Breast epithelium (tissue), 4 donors: ENCODE data around the gene MAPKAP1. TPM values are rescaled to one million over a fixed set of nuclear protein-coding genes. Genes with fewer than 3 reads are reported as not detected.

Source experiments
- DNase-seq, 2 donors: peaks; one replicate each; pipeline ENCODE4 v3.0.0-alpha.2; 2019; ENCODE audit warnings: low spot score in 2 of 2
- H3K27ac ChIP-seq, 2 donors: fragments of 200-600 bp; sonication (generic) in 1 of 2; one replicate each; pipeline ENCODE4 v1.5.1; 2016 to 2019; ENCODE audit warnings: mild to moderate bottlenecking in 1 of 2
- H3K27me3 ChIP-seq, 2 donors: fragments of 200-600 bp; sonication (generic) in 1 of 2; one replicate each; pipeline versions ENCODE4 v1.5.1 to v1.6.0; 2017 to 2019; ENCODE audit warnings: control low read depth in 1 of 2, mild to moderate bottlenecking in 1 of 2
- H3K36me3 ChIP-seq: fragments of 200-600 bp; one replicate; pipeline ENCODE4 v1.5.1; 2019
- H3K4me1 ChIP-seq, 2 donors: fragments of 200-600 bp; sonication (generic); one replicate each; pipeline ENCODE4 v1.5.1; 2016 to 2019; ENCODE audit warnings: control low read depth in 1 of 2
- H3K4me3 ChIP-seq, 3 donors: fragments of 200-600 bp; sonication (generic); 1 replicate in 2 of 3; 2 replicates in 1 of 3; pipeline ENCODE4 v1.5.1; 2016 to 2019; ENCODE audit warnings: mild to moderate bottlenecking in 3 of 3, moderate library complexity in 2 of 3
- H3K9me3 ChIP-seq, 2 donors: fragments of 200-600 bp; sonication (generic) in 1 of 2; one replicate each; pipeline ENCODE4 v1.5.1; 2016 to 2019; ENCODE audit warnings: control low read depth in 1 of 2
- POLR2A ChIP-seq: fragments of 450-650 bp; IDR thresholded peaks from one replicate; pipeline ENCODE4 v1.6.1; 2016; ENCODE audit warnings: antibody characterized with exemption, mild to moderate bottlenecking, moderate library complexity
- POLR2AphosphoS5 ChIP-seq, 3 donors: sonication (generic); formaldehyde crosslinking; IDR thresholded peaks; one replicate each; pipeline ENCODE4 v1.6.1; 2017; ENCODE audit warnings: antibody characterized with exemption in 3 of 3
- intact Hi-C: fragments of 100-400 bp; cut with DNase I; formaldehyde crosslinking; loops from one replicate; pipeline ENCODE4 v1.15.1; 2023; ENCODE audit warnings: low total_unique reads
- total RNA-seq, 3 donors: library from RNA; depleted of rRNA; stranded (reverse); fragments of >200 nt; gene quantifications; one replicate each; pipeline ENCODE4 v1.1.0, GENCODE V29; 2016
- TF ChIP-seq, protein P1 (sequence below), 3 donors: fragments of 450-650 bp; IDR thresholded peaks; one replicate each; pipeline ENCODE4 v1.5.1; 2016 to 2017; ENCODE audit warnings: antibody characterized with exemption in 3 of 3, mild to moderate bottlenecking in 3 of 3, moderate library complexity in 3 of 3

MAPKAP1 gene
- total RNA-seq, 3 donors from 2014 or later: 61.3 to 81.9 (median 78.6) TPM

DNA sequence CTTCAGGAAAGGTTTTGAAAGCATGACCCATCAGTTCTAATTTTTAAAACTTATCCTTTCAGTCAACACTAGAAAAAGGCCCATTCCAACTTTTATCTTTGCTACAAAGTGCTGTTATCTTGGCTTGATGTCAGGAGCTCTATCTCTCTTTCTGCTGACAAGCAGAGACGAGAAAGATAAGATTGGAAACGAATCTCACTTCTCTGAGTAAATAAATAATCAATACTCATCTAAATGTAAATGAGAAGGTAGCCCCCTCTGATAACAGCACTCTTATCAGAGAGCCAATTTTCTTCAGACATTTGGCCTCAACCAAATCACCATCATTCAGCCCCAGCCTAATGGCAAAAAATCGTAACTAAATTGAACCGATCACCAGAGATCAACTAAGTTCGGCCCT, 191.7 kb downstream of the MAPKAP1 start:
- no peak for TF ChIP-seq POLR2A
- no peak for TF ChIP-seq POLR2AphosphoS5 (IDR thresholded peaks at IDR 0.05)
- TF ChIP-seq, protein P1, sequence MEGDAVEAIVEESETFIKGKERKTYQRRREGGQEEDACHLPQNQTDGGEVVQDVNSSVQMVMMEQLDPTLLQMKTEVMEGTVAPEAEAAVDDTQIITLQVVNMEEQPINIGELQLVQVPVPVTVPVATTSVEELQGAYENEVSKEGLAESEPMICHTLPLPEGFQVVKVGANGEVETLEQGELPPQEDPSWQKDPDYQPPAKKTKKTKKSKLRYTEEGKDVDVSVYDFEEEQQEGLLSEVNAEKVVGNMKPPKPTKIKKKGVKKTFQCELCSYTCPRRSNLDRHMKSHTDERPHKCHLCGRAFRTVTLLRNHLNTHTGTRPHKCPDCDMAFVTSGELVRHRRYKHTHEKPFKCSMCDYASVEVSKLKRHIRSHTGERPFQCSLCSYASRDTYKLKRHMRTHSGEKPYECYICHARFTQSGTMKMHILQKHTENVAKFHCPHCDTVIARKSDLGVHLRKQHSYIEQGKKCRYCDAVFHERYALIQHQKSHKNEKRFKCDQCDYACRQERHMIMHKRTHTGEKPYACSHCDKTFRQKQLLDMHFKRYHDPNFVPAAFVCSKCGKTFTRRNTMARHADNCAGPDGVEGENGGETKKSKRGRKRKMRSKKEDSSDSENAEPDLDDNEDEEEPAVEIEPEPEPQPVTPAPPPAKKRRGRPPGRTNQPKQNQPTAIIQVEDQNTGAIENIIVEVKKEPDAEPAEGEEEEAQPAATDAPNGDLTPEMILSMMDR (IDR thresholded peaks at IDR 0.05): no peak
- Histone ChIP-seq H3K4me1 (peaks cover 0 to 3% of the 10 kb centered on the region in 2 donors), H3K27ac (no peak overlapping the region)

DNA sequence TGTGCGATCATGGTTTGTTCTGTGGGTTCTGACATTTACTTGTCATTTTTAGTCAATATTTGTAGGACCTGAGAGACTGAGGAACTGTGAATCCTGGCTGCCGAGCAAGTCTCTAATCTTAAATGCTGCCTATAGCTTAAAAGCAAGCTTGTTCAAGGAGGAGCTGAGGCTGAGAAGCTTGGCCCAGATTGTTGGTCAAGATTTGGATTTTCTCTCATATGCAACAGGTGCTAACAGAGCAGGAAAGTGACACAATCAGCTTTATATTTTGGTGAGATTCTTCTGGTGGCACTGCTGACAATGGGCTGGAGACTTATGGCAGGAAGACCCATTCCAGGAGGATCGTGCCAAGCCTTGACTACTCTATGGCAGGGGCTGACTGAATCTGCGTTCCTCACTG, 192.5 kb downstream of the MAPKAP1 start:
- intact Hi-C loops: no loop called here
- DNase-seq: no peak
- Histone ChIP-seq H3K36me3 (no peaks in the 10 kb centered on the region), H3K27ac (peak overlapping the region in 1 of 2 donors; percentile 48), H3K4me1 (peaks cover 0 to 3% of the 10 kb centered on the region in 2 donors), H3K27me3 (no peaks in the 10 kb centered on the region), H3K4me3 (no peak overlapping the region), H3K9me3 (no peaks in the 10 kb centered on the region)
- TF ChIP-seq, protein P1 (IDR thresholded peaks at IDR 0.05): no peak
- TF ChIP-seq POLR2AphosphoS5 (IDR thresholded peaks at IDR 0.05): no peak
- no peak for TF ChIP-seq POLR2A

More for the DNA sequence above, 191.7 kb downstream of the MAPKAP1 start:
- no peaks in the 10 kb centered on the region for H3K36me3 ChIP-seq
- no peak overlapping the region for H3K4me3 ChIP-seq
- no peak for DNase-seq
- no peaks in the 10 kb centered on the region for H3K9me3 ChIP-seq
- H3K27me3 ChIP-seq: no peaks in the 10 kb centered on the region
- intact Hi-C loops: no loop called here

DNA sequence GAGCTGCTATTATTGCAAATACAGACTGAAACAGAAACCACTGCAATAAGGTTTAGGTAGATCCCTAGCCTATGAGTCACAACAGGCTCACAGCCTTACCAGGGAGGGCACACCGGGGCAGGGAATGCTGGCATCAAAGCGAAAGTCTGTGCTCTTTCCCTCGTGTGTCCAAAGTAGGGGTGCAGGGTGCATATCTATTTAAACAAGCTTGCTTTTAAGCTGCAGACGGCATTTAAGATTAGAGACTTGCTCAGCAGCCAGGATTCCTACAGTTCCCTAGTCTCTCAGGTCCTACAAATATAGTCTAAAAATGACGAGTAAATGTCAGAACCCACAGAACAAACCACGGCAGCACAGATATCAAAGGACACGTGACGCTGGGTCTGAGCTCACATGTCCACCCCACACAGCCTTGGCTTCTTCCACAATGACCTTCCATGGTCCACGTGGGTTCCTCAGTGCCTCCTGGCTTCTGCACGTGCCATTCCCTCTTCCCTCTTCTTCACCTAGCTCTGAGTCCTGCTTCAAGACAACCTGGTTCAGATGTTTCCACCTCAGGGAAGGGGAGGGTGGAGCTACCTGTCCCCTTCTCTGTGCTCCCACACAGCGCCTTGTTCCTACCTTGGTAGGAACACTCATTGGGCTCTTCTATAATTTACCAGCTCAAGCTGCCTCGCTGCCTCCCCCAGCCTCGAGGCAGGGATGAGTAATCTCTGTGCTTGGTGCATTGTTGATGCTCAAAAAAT, 193.2 kb downstream of the MAPKAP1 start:
- peak overlapping the region; percentile 48 to 56 for H3K27ac ChIP-seq
- intact Hi-C loops: no loop called here
- H3K4me3 ChIP-seq: peak overlapping the region in 2 of 3 donors; percentile 11 to 18
- no peaks in the 10 kb centered on the region for H3K27me3 ChIP-seq
- no peaks in the 10 kb centered on the region for H3K36me3 ChIP-seq
- peaks cover 0 to 3% of the 10 kb centered on the region in 2 donors for H3K4me1 ChIP-seq
- no peaks in the 10 kb centered on the region for H3K9me3 ChIP-seq
- TF ChIP-seq POLR2AphosphoS5 (IDR thresholded peaks at IDR 0.05) (no peak), POLR2A (no peak)
- TF ChIP-seq, protein P1 (IDR thresholded peaks at IDR 0.05): no peak
- no peak for DNase-seq

DNA sequence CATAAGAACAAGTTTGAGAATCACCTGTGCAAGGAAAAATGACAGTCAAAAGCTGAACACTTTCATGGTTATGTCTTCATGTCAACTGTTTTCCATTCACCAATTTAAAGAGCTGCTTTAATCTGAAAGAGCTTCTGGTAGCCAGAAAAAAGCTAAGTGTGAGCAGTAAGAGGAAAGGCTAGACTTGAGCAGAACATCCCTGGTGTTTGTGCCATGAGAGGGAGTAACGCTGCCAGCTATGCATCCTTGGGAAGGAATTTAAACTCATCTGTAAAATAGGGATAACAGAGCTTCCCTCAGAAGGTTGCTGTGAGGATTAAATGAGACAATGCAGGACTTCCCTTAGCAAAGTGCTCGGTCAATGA, 193.7 kb downstream of the MAPKAP1 start:
- peaks cover 0 to 3% of the 10 kb centered on the region in 2 donors for H3K4me1 ChIP-seq
- H3K36me3 ChIP-seq: no peaks in the 10 kb centered on the region
- DNase-seq: no peak
- TF ChIP-seq, protein P1 (IDR thresholded peaks at IDR 0.05): no peak
- TF ChIP-seq POLR2A: no peak
- TF ChIP-seq POLR2AphosphoS5 (IDR thresholded peaks at IDR 0.05): no peak
- H3K9me3 ChIP-seq: no peaks in the 10 kb centered on the region
- intact Hi-C loops: no loop called here
- peak overlapping the region in 1 of 3 donors; percentile 18 for H3K4me3 ChIP-seq
- peak overlapping the region; percentile 48 to 56 for H3K27ac ChIP-seq
- H3K27me3 ChIP-seq: no peaks in the 10 kb centered on the region

DNA sequence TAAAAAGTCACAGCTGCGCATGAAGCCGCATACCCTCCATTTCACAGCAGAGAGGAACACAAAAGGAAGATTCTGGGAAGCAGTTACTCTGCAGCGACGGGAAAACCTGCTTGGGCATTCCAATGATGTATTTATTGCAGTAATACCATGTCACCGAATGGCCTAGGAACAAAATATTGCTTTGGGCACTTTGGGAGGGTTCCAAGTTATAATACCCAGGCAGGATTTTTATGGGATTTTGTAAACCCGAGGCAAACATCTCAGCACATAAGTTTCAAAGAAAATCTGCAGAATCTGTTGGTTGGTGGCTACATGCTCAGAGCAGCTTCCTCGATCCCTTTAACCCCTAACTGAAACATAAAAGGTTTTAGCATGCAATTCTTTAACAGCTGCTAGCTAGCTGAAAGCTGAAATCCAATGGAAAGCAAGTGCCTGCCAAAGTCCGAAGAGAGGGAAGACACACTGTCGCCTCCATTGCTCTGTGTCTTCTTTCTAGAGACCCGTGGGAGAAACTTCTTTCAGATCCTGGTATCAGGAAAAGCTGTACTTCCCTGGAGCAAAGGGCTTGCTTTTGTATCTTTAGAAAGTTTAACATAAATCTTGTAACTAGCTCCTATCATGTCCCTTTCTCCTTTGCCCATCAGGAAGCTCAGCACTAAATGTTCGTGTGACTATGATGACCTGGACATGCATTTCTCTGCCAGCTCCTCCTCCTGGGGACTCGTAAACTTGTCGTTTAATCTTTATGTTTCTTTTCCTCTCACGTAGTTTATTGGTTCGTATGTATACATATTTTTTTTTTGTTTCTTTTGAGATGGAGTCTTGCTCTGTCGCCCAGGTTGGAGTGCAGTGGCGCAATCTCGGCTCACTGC, 195.0 kb downstream of the MAPKAP1 start:
- Histone ChIP-seq H3K4me1 (peaks cover 0 to 3% of the 10 kb centered on the region in 2 donors), H3K36me3 (no peaks in the 10 kb centered on the region), H3K9me3 (no peaks in the 10 kb centered on the region), H3K27ac (peak overlapping the region; percentile 11 to 66), H3K27me3 (no peaks in the 10 kb centered on the region), H3K4me3 (no peak overlapping the region)
- no peak for DNase-seq
- intact Hi-C loops: no loop called here
- TF ChIP-seq, protein P1 (IDR thresholded peaks at IDR 0.05): no peak
- no peak for TF ChIP-seq POLR2A
- TF ChIP-seq POLR2AphosphoS5 (IDR thresholded peaks at IDR 0.05): no peak
